HL-60/S4 treated with phorbol 12-myristate 13-acetate at 8.2 ng/mL for 4 days and 3 days (cell line): ENCODE results near the gene SLC26A5.

ENCODE experiments used
- in situ Hi-C: fragments of 300-500 bp; cut with MboI; formaldehyde crosslinking; loops from 2 replicates; pipeline ENCODE4 v1.15.0; 2022; ENCODE audit warnings: low sequenced_read_pairs

SLC26A5 gene

GRCh38 chr7:103348452-103348851, 97.6 kb downstream of the SLC26A5 start:
- in situ Hi-C loops: no loop called here

GRCh38 chr7:103347507-103348267, 98.3 kb downstream of the SLC26A5 start, which contains the start of gene PSMC2:
PSMC2 (plus strand) TSS chr7:103347643; CDS start chr7:103347712, 69 bp downstream.
- in situ Hi-C loops: no loop called here

- in situ Hi-C loops: no loop called here
Measured at GRCh38 chr7:103346396-103346795, 99.6 kb downstream of the SLC26A5 start.

GRCh38 chr7:103344453-103345149, 101.4 kb downstream of the SLC26A5 start, which contains the start of gene DNAJC2:
DNAJC2 (minus strand) TSS chr7:103344767; CDS start chr7:103344622, 145 bp downstream.
- in situ Hi-C loops: no loop called here

- in situ Hi-C loops: no loop called here
Measured at GRCh38 chr7:103343758-103344452, 102.1 kb downstream of the SLC26A5 start.

GRCh38 chr7:103343332-103343731, 102.7 kb downstream of the SLC26A5 start:
- in situ Hi-C loops: no loop called here

GRCh38 chr7:103341466-103341865, 104.5 kb downstream of the SLC26A5 start:
- in situ Hi-C loops: no loop called here

- in situ Hi-C loops: no loop called here
Measured at GRCh38 chr7:103338864-103339263, 107.1 kb downstream of the SLC26A5 start.

GRCh38 chr7:103336761-103337160, 109.2 kb downstream of the SLC26A5 start:
- in situ Hi-C loops: no loop called here

GRCh38 chr7:103325744-103326143, 120.3 kb downstream of the SLC26A5 start:
- in situ Hi-C loops: no loop called here
